A673 (cell line): ENCODE measurements around the gene ACSS1. TPM values are rescaled to one million over a fixed set of nuclear protein-coding genes. Genes with fewer than 3 reads are reported as not detected.

ENCODE experiments used
- BruUV-seq: library from RNA; stranded (reverse); fragments of 400-500 nt; replicated peaks from 2 replicates; lab custom pipeline; 2021; lab: Mats Ljungman, UMichigan
- CTCF ChIA-PET: fragments of 300-600 bp; sonication (Branson Sonifier 250); formaldehyde crosslinking; loops from one replicate; lab custom pipeline; 2022; ENCODE audit warnings: antibody characterized with exemption; lab: Charles Lee
- POLR2A ChIA-PET: fragments of 300-600 bp; sonication (Branson Sonifier 250); formaldehyde crosslinking; loops from one replicate; lab custom pipeline; 2022; ENCODE audit warnings: antibody characterized with exemption; ENCODE audit not compliant: low non-redundant PET; lab: Charles Lee
- DNase-seq: peaks from one replicate; pipeline ENCODE4 v3.0.0-alpha.2; 2015; ENCODE audit warnings: low spot score
- H3K27ac ChIP-seq: fragments of 200-600 bp; sonication (generic); 2 replicates; pipeline ENCODE4 v1.5.1; 2016; ENCODE audit warnings: mixed run types, low read depth, mild to moderate bottlenecking, mixed read lengths, antibody characterized with exemption, low read length; ENCODE audit not compliant: poor library complexity, severe bottlenecking
- H3K27me3 ChIP-seq: fragments of 200-600 bp; sonication (generic); replicated peaks from 2 replicates; pipeline ENCODE4 v1.6.1; 2017; ENCODE audit warnings: mixed run types, low read depth, mild to moderate bottlenecking, mixed read lengths, antibody characterized with exemption, low read length; ENCODE audit not compliant: insufficient read depth, poor library complexity
- H3K36me3 ChIP-seq: fragments of 200-600 bp; sonication (generic); 2 replicates; pipeline ENCODE4 v1.6.1; 2016; ENCODE audit warnings: mixed run types, mild to moderate bottlenecking, mixed read lengths, antibody characterized with exemption, low read length; ENCODE audit not compliant: insufficient read depth, poor library complexity, severe bottlenecking
- H3K4me1 ChIP-seq: fragments of 200-600 bp; sonication (generic); 2 replicates; pipeline ENCODE4 v1.6.1; 2017; ENCODE audit warnings: mixed run types, mild to moderate bottlenecking, mixed read lengths, antibody characterized with exemption, low read length; ENCODE audit not compliant: insufficient read depth, poor library complexity, severe bottlenecking
- H3K4me3 ChIP-seq: fragments of 200-600 bp; sonication (generic); 2 replicates; pipeline ENCODE4 v1.5.1; 2016; ENCODE audit warnings: low read depth, mixed run types, mild to moderate bottlenecking, mixed read lengths, low read length; ENCODE audit not compliant: poor library complexity, severe bottlenecking
- H3K9me3 ChIP-seq: fragments of 200-600 bp; sonication (generic); 2 replicates; pipeline ENCODE4 v1.6.1; 2016; ENCODE audit warnings: mixed run types, low read depth, mild to moderate bottlenecking, mixed read lengths, antibody characterized with exemption, low read length; ENCODE audit not compliant: poor library complexity, severe bottlenecking
- EZH2 ChIP-seq: fragments of 200-600 bp; sonication (generic); IDR thresholded peaks from 2 replicates; pipeline ENCODE4 v1.6.1; 2017; ENCODE audit warnings: borderline replicate concordance, low read depth, mild to moderate bottlenecking, mixed read lengths, antibody characterized with exemption, low read length; ENCODE audit not compliant: poor library complexity, severe bottlenecking
- intact Hi-C: fragments of 100-400 bp; cut with micrococcal nuclease; formaldehyde crosslinking; loops from one replicate; pipeline ENCODE4 v1.10.0; 2022; ENCODE audit not compliant: unreplicated experiment
- total RNA-seq: library from RNA; stranded (reverse); gene quantifications from 2 replicates; pipeline ENCODE4 v1.2.3, GENCODE V29; 2021
- TF ChIP-seq, protein P1 (sequence below): fragments of 300-800, 200-600 bp; sonication (generic); conservative IDR thresholded peaks from 2 replicates; pipeline ENCODE4 v1.5.1; 2017; ENCODE audit warnings: low read depth, mild to moderate bottlenecking, antibody characterized with exemption, low read length, moderate library complexity, mixed read lengths

Gene ACSS1
- total RNA-seq, 1 experiment from 2014 or later = 3.9 TPM

DNA sequence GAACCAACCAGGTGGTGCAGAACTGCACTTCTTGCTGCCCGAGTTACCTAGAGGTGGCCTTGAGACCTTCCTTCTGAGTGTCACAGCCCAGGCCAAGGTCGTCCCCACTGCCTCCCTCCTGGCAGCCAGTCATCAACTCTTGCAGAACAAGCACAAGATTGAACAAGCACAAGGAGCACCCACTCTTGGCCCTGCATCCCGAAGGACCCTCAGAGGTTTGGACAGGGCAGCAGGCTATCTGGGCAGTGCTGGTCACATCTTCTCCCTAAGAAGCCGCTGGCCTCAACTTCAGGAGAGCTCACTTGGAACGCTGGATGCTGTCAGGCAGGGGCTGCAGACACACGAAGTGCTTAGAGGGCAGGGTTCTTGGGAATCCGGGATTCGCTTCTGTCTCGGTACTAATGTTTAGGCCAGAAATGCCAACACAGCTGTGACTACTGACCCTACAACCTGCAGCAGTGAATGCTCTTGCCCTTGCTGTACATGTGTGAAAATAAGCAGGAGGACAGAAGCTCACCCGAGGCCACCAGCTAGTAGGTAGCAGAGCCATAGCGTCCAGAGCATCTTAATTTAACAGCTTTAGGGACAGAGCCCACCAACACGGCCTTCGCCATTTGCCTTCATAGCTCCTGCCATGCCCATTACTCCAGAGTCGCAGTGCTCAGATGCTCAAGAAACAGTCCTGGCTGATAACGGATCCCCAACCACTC lies 4.0 kb upstream of the ACSS1 start:
- peaks cover 15% of the 10 kb centered on the region for H3K4me1 ChIP-seq
- no peak for TF ChIP-seq EZH2
- TF ChIP-seq, protein P1, sequence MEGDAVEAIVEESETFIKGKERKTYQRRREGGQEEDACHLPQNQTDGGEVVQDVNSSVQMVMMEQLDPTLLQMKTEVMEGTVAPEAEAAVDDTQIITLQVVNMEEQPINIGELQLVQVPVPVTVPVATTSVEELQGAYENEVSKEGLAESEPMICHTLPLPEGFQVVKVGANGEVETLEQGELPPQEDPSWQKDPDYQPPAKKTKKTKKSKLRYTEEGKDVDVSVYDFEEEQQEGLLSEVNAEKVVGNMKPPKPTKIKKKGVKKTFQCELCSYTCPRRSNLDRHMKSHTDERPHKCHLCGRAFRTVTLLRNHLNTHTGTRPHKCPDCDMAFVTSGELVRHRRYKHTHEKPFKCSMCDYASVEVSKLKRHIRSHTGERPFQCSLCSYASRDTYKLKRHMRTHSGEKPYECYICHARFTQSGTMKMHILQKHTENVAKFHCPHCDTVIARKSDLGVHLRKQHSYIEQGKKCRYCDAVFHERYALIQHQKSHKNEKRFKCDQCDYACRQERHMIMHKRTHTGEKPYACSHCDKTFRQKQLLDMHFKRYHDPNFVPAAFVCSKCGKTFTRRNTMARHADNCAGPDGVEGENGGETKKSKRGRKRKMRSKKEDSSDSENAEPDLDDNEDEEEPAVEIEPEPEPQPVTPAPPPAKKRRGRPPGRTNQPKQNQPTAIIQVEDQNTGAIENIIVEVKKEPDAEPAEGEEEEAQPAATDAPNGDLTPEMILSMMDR = no peak
- H3K4me3 ChIP-seq = no peak overlapping the region
- CTCF ChIA-PET = no interaction called here
- H3K36me3 ChIP-seq = no peaks in the 10 kb centered on the region
- DNase-seq = no peak
- H3K27me3 ChIP-seq = peaks cover 37% of the 10 kb centered on the region
- POLR2A ChIA-PET = no interaction called here
- H3K27ac ChIP-seq = no peak overlapping the region
- no TSS peak for BruUV-seq
- H3K9me3 ChIP-seq = no peaks in the 10 kb centered on the region
- intact Hi-C loops = no loop called here

DNA sequence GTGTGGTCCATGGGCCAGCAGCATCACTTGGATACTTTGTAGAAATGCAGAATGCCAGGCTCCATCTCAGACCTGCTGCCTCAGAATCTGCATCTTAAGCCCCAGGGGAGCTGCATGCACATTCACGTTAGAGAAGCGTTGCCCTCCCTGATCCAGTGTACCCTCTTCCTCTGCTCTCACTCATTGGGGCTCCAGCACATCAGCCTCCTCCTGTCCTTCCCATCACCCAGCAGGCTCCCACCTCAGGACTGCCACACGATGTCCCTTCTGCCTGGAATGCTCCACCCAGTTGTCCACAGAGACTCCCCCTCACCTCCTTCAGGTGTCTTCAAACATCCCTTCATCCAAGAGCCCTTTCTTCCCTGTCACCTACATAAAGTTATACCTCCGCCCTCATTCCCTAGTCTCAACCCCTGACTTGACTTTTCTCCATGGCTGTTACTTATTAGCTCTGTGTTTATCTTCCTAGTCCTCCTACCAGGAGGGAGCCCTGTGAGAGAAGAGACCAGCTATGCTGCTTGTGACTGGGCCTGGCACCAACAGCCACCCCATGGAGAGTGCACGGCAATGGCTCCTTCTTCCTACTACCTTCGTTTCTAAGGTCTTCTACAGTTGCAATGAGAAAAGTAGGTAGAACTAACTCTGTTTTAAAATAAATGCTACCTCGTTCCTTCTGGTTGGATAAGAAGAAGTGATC lies 3.3 kb upstream of the ACSS1 start:
- Histone ChIP-seq H3K27ac (no peak overlapping the region), H3K36me3 (no peaks in the 10 kb centered on the region), H3K27me3 (peaks cover 37% of the 10 kb centered on the region), H3K4me3 (no peak overlapping the region), H3K4me1 (peaks cover 15% of the 10 kb centered on the region), H3K9me3 (no peaks in the 10 kb centered on the region)
- TF ChIP-seq, protein P1 = no peak
- no peak for TF ChIP-seq EZH2
- CTCF ChIA-PET = no interaction called here
- POLR2A ChIA-PET = no interaction called here
- no TSS peak for BruUV-seq
- DNase-seq = no peak
- intact Hi-C loops = no loop called here

DNA sequence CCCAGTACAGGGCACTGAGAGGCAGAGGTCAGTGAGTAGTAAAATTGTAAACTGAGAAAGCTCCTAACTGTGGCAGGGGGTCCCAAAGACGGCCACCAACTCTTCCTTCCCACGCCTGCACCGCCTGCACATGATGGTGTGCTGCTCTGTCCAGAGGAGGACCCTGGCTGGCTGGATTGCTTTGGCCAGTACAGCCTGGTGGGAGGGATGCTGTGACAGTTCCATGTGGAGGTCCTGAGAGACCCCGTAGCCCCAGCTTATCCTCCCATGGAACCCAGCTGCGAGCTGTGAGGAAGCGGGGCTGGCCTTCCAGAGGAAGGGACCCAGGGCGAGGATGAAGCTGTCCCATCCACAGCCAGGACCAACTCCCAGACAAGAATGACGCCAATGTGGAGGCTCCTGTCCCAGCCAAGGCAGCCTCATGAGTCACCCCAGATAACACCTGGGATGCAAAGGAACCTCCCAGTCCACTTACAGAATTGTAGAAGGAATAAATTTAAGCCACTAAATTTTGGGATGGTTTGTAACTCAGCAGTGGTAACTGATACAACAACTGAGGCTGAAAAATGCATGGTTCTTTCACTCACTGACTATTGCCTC lies 2.0 kb upstream of the ACSS1 start:
- TF ChIP-seq, protein P1 = no peak
- no peak for TF ChIP-seq EZH2
- H3K36me3 ChIP-seq = no peaks in the 10 kb centered on the region
- POLR2A ChIA-PET = no interaction called here
- no peak for DNase-seq
- H3K4me3 ChIP-seq = no peak overlapping the region
- peaks cover 35% of the 10 kb centered on the region for H3K27me3 ChIP-seq
- H3K27ac ChIP-seq = no peak overlapping the region
- peaks cover 15% of the 10 kb centered on the region for H3K4me1 ChIP-seq
- no TSS peak for BruUV-seq
- no peaks in the 10 kb centered on the region for H3K9me3 ChIP-seq
- intact Hi-C loops = no loop called here
- CTCF ChIA-PET = no interaction called here
